Right cardiac atrium (tissue), 5 donors: ENCODE data around the gene VCAN. TPM values are rescaled to one million over a fixed set of nuclear protein-coding genes. Genes with fewer than 3 reads are reported as not detected.
"Not testable (repeated sequence)": the region's sequence is repeated elsewhere in the genome, so short reads cannot be mapped to it uniquely, and the experiment has no call there.

Experiments
- ATAC-seq, 2 donors: fragments of 200-7000 bp; cut with Tn5 transposase; one replicate each; pipeline versions ENCODE4 v1.8.0 to v1.9.1; 2020; ENCODE audit warnings: moderate library complexity in 2 of 2, mild to moderate bottlenecking in 1 of 2
- DNase-seq, 3 donors: peaks; one replicate each; pipeline ENCODE4 v3.0.0-alpha.2; 2020
- H3K27ac ChIP-seq: one replicate; pipeline ENCODE4 v1.5.1; 2013; ENCODE audit warnings: mild to moderate bottlenecking, low read length, control low read depth, moderate library complexity
- H3K27me3 ChIP-seq: one replicate; pipeline ENCODE4 v1.6.1; 2013; ENCODE audit not compliant: control insufficient read depth, insufficient read depth
- H3K4me1 ChIP-seq: one replicate; pipeline ENCODE4 v1.6.1; 2013; ENCODE audit warnings: low read length; ENCODE audit not compliant: control insufficient read depth, insufficient read depth
- H3K4me3 ChIP-seq: one replicate; pipeline ENCODE4 v1.5.1; 2013; ENCODE audit warnings: low read length, control low read depth
- H3K9me3 ChIP-seq: one replicate; pipeline ENCODE4 v1.6.1; 2013; ENCODE audit warnings: low read length; ENCODE audit not compliant: control insufficient read depth
- WGBS: extraction: QIAGEN DNeasy Blood & Tissue Kit; methylation state at CpG from one replicate; pipeline ENCODE4 v1.1.7; 2013; 5-methylcytosine and 5-hydroxymethylcytosine counted together
- intact Hi-C, 4 donors: fragments of 100-400 bp; cut with DNase I; formaldehyde crosslinking; loops; one replicate each; pipeline versions ENCODE4 v1.11.0 to v1.14.0; 2022 to 2023
- long read RNA-seq, 4 donors: library from polyadenylated mRNA; unstranded; transcript quantifications; one replicate each; pipeline ENCODE4 v2.0.0, GENCODE V29; 2020 to 2021
- polyA plus RNA-seq: library from polyadenylated mRNA; stranded (reverse); fragments of 200-250 nt; gene quantifications from one replicate; pipeline ENCODE4 v1.2.3, GENCODE V29; 2013
- total RNA-seq, 4 donors: library from RNA; stranded (reverse); fragmentation: NEBNext Ultra II Directional; extraction: Animal tissue kit (Norgen Biotek cat#: 25700); gene quantifications; one replicate each; pipeline ENCODE4 v1.2.1, GENCODE V29; 2021
- donor health status: healthy with polysubstance abuse.
- donor health status: DM: no; HTN: yes; CAD: no.
- donor health status: DM: no; HTN: no; CAD: no.
- donor health status: DM: no; HTN: yes; CAD: no; lungs with severe emphysema.
- donor health status: DM: yes; HTN: yes; CAD: no.

The VCAN gene
- 100 to 1,000 TPM in 1 of 4 donors, 10 to 100 TPM in 3; 45.0 to 190 (median 94.3) TPM for total RNA-seq
- polyA plus RNA-seq: 22.1 TPM
- long read RNA-seq, donor 1, full-length matches to known transcripts: 18 of 26 reads
- long read RNA-seq, donor 1, partial matches to known transcripts: 7 of 26 reads
- long read RNA-seq, donor 1, other reads (novel, unspliced or antisense): 1 of 26 reads
- long read RNA-seq, donor 2: 0 reads
- long read RNA-seq, donor 3, full-length matches to known transcripts: 87 of 110 reads
- long read RNA-seq, donor 3, partial matches to known transcripts: 14 of 110 reads
- long read RNA-seq, donor 3, other reads (novel, unspliced or antisense): 9 of 110 reads
- long read RNA-seq, donor 4: 0 reads

- Histone ChIP-seq H3K4me3 (peak within 1 kb of the TSS; percentile 49), H3K4me1 (no peaks in the 10 kb centered on the region), H3K27ac (peak within 1 kb of the TSS; percentile 56), H3K27me3 (no peaks in the 10 kb centered on the region), H3K9me3 (no peaks in the 10 kb centered on the region)
- DNase-seq (peak; percentile 89 to 93 (median 90)), ATAC-seq (peak; percentile 73 to 75)
- under 1% methylated on average over 43 of the region's 43 CpGs for WGBS
- intact Hi-C loops: loop anchor here in 2 of 4 donors (10.0 kb wide), 2 partner anchors 827 to 1117 kb away; no protein-coding TSS in a partner anchor
Observed at GRCh38 chr5:83471405-83472212, at the start of gene VCAN. Gene VCAN, plus strand, starts transcription at chr5:83471744. Its CDS starts 11,775 bp downstream, at chr5:83483519.

- no peak for DNase-seq
- WGBS: 100% methylated on average over 1 of the region's 1 CpG
- Histone ChIP-seq H3K27me3 (no peaks in the 10 kb centered on the region), H3K9me3 (no peaks in the 10 kb centered on the region), H3K4me3 (no peak overlapping the region), H3K4me1 (no peaks in the 10 kb centered on the region), H3K27ac (no peak overlapping the region)
- ATAC-seq: no peak
- intact Hi-C loops: loop anchor here in 1 of 4 donors (10.0 kb wide), 1 partner anchor 777 kb away; no protein-coding TSS in a partner anchor
Observed at GRCh38 chr5:83422284-83422683, 49.3 kb upstream of the VCAN start.

GRCh38 chr5:83426855-83427254, 44.7 kb upstream of the VCAN start:
- no peak for ATAC-seq

GRCh38 chr5:83428126-83428525, 43.4 kb upstream of the VCAN start:
- Histone ChIP-seq H3K9me3 (no peaks in the 10 kb centered on the region), H3K4me1 (no peaks in the 10 kb centered on the region), H3K27me3 (no peaks in the 10 kb centered on the region), H3K27ac (no peak overlapping the region), H3K4me3 (no peak overlapping the region)
- DNase-seq (no peak), ATAC-seq (no peak)
- WGBS: 57% methylated on average over 1 of the region's 1 CpG
- intact Hi-C loops: loop anchor here in 1 of 4 donors (10.0 kb wide), 1 partner anchor 783 kb away; no protein-coding TSS in a partner anchor

More at GRCh38 chr5:83426855-83427254, 44.7 kb upstream of the VCAN start:
- Histone ChIP-seq H3K9me3 (no peaks in the 10 kb centered on the region), H3K4me3 (no peak overlapping the region), H3K4me1 (no peaks in the 10 kb centered on the region), H3K27ac (no peak overlapping the region), H3K27me3 (no peaks in the 10 kb centered on the region)
- 97% methylated on average over 1 of the region's 1 CpG for WGBS
- DNase-seq: no peak
- intact Hi-C loops: loop anchor here in 1 of 4 donors (10.0 kb wide), 1 partner anchor 782 kb away; no protein-coding TSS in a partner anchor

GRCh38 chr5:83428890-83429289, 42.7 kb upstream of the VCAN start:
- Histone ChIP-seq H3K4me1 (no peaks in the 10 kb centered on the region), H3K4me3 (no peak overlapping the region), H3K27me3 (no peaks in the 10 kb centered on the region), H3K9me3 (no peaks in the 10 kb centered on the region), H3K27ac (no peak overlapping the region)
- DNase-seq (no peak), ATAC-seq (no peak)
- WGBS: 94% methylated on average over 6 of the region's 6 CpGs
- intact Hi-C loops: loop anchor here in 1 of 4 donors (10.0 kb wide), 1 partner anchor 784 kb away; no protein-coding TSS in a partner anchor

GRCh38 chr5:83430130-83431010, 41.2 kb upstream of the VCAN start:
- intact Hi-C loops: loop anchor here in 1 of 4 donors (10.0 kb wide), 1 partner anchor 786 kb away; no protein-coding TSS in a partner anchor
- peak; percentile 47 to 57 (median 51) for DNase-seq
- peak; percentile 87 to 88 for ATAC-seq
- WGBS: 41% methylated on average over 13 of the region's 13 CpGs
- H3K4me1 ChIP-seq: peaks cover 1% of the 10 kb centered on the region
- H3K4me3 ChIP-seq: no peak overlapping the region
- H3K27ac ChIP-seq: no peak overlapping the region
- no peaks in the 10 kb centered on the region for H3K9me3 ChIP-seq
- H3K27me3 ChIP-seq: no peaks in the 10 kb centered on the region

- H3K27me3 ChIP-seq: no peaks in the 10 kb centered on the region
- H3K4me1 ChIP-seq: peaks cover 1% of the 10 kb centered on the region
- no peak overlapping the region for H3K27ac ChIP-seq
- H3K4me3 ChIP-seq: no peak overlapping the region
- H3K9me3 ChIP-seq: no peaks in the 10 kb centered on the region
- intact Hi-C loops: loop anchor here in 1 of 4 donors (10.0 kb wide), 1 partner anchor 789 kb away; no protein-coding TSS in a partner anchor
- WGBS: 91% methylated on average over 2 of the region's 2 CpGs
- DNase-seq: no peak
- ATAC-seq: no peak
Observed at GRCh38 chr5:83433891-83434290, 37.7 kb upstream of the VCAN start.

- intact Hi-C loops: loop anchor here in 1 of 4 donors (10.0 kb wide), 1 partner anchor 790 kb away; no protein-coding TSS in a partner anchor
- Histone ChIP-seq H3K4me1 (peaks cover 1% of the 10 kb centered on the region), H3K27ac (peak overlapping the region; percentile 23), H3K27me3 (no peaks in the 10 kb centered on the region), H3K9me3 (no peaks in the 10 kb centered on the region), H3K4me3 (no peak overlapping the region)
- DNase-seq (no peak), ATAC-seq (peak; percentile 75 to 89)
- WGBS: 51% methylated on average over 4 of the region's 4 CpGs
Observed at GRCh38 chr5:83434946-83435345, 36.6 kb upstream of the VCAN start.

GRCh38 chr5:83436276-83436675, 35.3 kb upstream of the VCAN start:
- Histone ChIP-seq H3K27ac (no peak overlapping the region), H3K4me1 (peaks cover 1% of the 10 kb centered on the region), H3K4me3 (no peak overlapping the region), H3K27me3 (no peaks in the 10 kb centered on the region), H3K9me3 (no peaks in the 10 kb centered on the region)
- intact Hi-C loops: loop anchor here in 1 of 4 donors (10.0 kb wide), 1 partner anchor 791 kb away; no protein-coding TSS in a partner anchor
- DNase-seq (no peak), ATAC-seq (no peak)
- 95% methylated on average over 6 of the region's 6 CpGs for WGBS

- not testable (repeated sequence) for H3K27me3 ChIP-seq, H3K4me3 ChIP-seq, H3K27ac ChIP-seq, ATAC-seq, H3K9me3 ChIP-seq, H3K4me1 ChIP-seq
- WGBS: 99% methylated on average over 17 of the region's 17 CpGs
- intact Hi-C loops: loop anchor here in 1 of 4 donors (10.0 kb wide), 1 partner anchor 793 kb away; no protein-coding TSS in a partner anchor
- DNase-seq: peak in 1 of 3 donors; percentile 38
Observed at GRCh38 chr5:83437697-83438096, 33.8 kb upstream of the VCAN start.
